Measurements from ENCODE around the gene MTX2. TPM values are rescaled to one million over a fixed set of nuclear protein-coding genes. Genes with fewer than 3 reads are reported as not detected.

MTX2 gene
- total RNA-seq, 1 donor from 2014 or later, result 39.3 TPM

GRCh38 chr2:176378323-176378722 lies 109.1 kb downstream of the MTX2 start:
- H3K4me3 ChIP-seq, result no peak overlapping the region
- H3K27ac ChIP-seq, result no peak overlapping the region
- TF ChIP-seq POLR2AphosphoS5 (IDR thresholded peaks at IDR 0.05; ENCODE audit: insufficient read depth in 1 of 2, low read depth in 1 of 2) (no peak), POLR2A (IDR thresholded peaks at IDR 0.05) (no peak), CTCF (IDR thresholded peaks at IDR 0.05) (no peak)
- H3K4me1 ChIP-seq, result no peaks in the 10 kb centered on the region
- H3K36me3 ChIP-seq, result no peaks in the 10 kb centered on the region
- no peak for DNase-seq (ENCODE audit: extremely low spot score in 2 of 2)
- no peaks in the 10 kb centered on the region for H3K27me3 ChIP-seq
- H3K9me3 ChIP-seq, result no peaks in the 10 kb centered on the region
- intact Hi-C loops (cut with DNase I), result no loop called here

GRCh38 chr2:176380341-176380740 lies 111.1 kb downstream of the MTX2 start:
- Histone ChIP-seq H3K9me3 (no peaks in the 10 kb centered on the region), H3K4me1 (no peaks in the 10 kb centered on the region), H3K36me3 (no peaks in the 10 kb centered on the region), H3K27ac (no peak overlapping the region), H3K27me3 (no peaks in the 10 kb centered on the region), H3K4me3 (no peak overlapping the region)
- DNase-seq (ENCODE audit: extremely low spot score in 2 of 2), result no peak
- TF ChIP-seq CTCF (IDR thresholded peaks at IDR 0.05) (no peak), POLR2A (IDR thresholded peaks at IDR 0.05) (no peak), POLR2AphosphoS5 (IDR thresholded peaks at IDR 0.05; ENCODE audit: insufficient read depth in 1 of 2, low read depth in 1 of 2) (no peak)
- intact Hi-C loops (cut with DNase I), result no loop called here

GRCh38 chr2:176383100-176383499 lies 113.9 kb downstream of the MTX2 start:
- no peaks in the 10 kb centered on the region for H3K27me3 ChIP-seq
- no peak overlapping the region for H3K27ac ChIP-seq
- H3K9me3 ChIP-seq, result no peaks in the 10 kb centered on the region
- intact Hi-C loops (cut with DNase I), result no loop called here
- H3K4me1 ChIP-seq, result no peaks in the 10 kb centered on the region
- H3K36me3 ChIP-seq, result no peaks in the 10 kb centered on the region
- no peak overlapping the region for H3K4me3 ChIP-seq
- TF ChIP-seq POLR2AphosphoS5 (IDR thresholded peaks at IDR 0.05; ENCODE audit: insufficient read depth in 1 of 2, low read depth in 1 of 2) (no peak), POLR2A (IDR thresholded peaks at IDR 0.05) (no peak), CTCF (IDR thresholded peaks at IDR 0.05) (no peak)
- no peak for DNase-seq (ENCODE audit: extremely low spot score in 2 of 2)

GRCh38 chr2:176383836-176384442 lies 114.7 kb downstream of the MTX2 start:
- no peaks in the 10 kb centered on the region for H3K4me1 ChIP-seq
- no peak overlapping the region for H3K27ac ChIP-seq
- H3K27me3 ChIP-seq, result no peaks in the 10 kb centered on the region
- no peak overlapping the region for H3K4me3 ChIP-seq
- H3K9me3 ChIP-seq, result no peaks in the 10 kb centered on the region
- TF ChIP-seq POLR2A (IDR thresholded peaks at IDR 0.05) (no peak), CTCF (IDR thresholded peaks at IDR 0.05) (no peak), POLR2AphosphoS5 (IDR thresholded peaks at IDR 0.05; ENCODE audit: insufficient read depth in 1 of 2, low read depth in 1 of 2) (no peak)
- no peaks in the 10 kb centered on the region for H3K36me3 ChIP-seq
- intact Hi-C loops (cut with DNase I), result no loop called here
- DNase-seq (ENCODE audit: extremely low spot score in 2 of 2), result no peak

- intact Hi-C loops (cut with DNase I), result no loop called here
- Histone ChIP-seq H3K4me1 (no peaks in the 10 kb centered on the region), H3K4me3 (no peak overlapping the region), H3K27me3 (no peaks in the 10 kb centered on the region), H3K36me3 (no peaks in the 10 kb centered on the region), H3K27ac (no peak overlapping the region), H3K9me3 (no peaks in the 10 kb centered on the region)
- TF ChIP-seq POLR2AphosphoS5 (IDR thresholded peaks at IDR 0.05; ENCODE audit: insufficient read depth in 1 of 2, low read depth in 1 of 2) (no peak), CTCF (IDR thresholded peaks at IDR 0.05) (no peak), POLR2A (IDR thresholded peaks at IDR 0.05) (no peak)
- DNase-seq (ENCODE audit: extremely low spot score in 2 of 2), result no peak
These were observed 116.0 kb downstream of the MTX2 start for GRCh38 chr2:176385219-176385759.

Measured in vagina (tissue), 2 donors.